ENCODE data around the gene TSPEAR.
"Not testable (repeated sequence)": the region's sequence is repeated elsewhere in the genome, so short reads cannot be mapped to it uniquely, and the experiment has no call there.

TSPEAR gene

DNA sequence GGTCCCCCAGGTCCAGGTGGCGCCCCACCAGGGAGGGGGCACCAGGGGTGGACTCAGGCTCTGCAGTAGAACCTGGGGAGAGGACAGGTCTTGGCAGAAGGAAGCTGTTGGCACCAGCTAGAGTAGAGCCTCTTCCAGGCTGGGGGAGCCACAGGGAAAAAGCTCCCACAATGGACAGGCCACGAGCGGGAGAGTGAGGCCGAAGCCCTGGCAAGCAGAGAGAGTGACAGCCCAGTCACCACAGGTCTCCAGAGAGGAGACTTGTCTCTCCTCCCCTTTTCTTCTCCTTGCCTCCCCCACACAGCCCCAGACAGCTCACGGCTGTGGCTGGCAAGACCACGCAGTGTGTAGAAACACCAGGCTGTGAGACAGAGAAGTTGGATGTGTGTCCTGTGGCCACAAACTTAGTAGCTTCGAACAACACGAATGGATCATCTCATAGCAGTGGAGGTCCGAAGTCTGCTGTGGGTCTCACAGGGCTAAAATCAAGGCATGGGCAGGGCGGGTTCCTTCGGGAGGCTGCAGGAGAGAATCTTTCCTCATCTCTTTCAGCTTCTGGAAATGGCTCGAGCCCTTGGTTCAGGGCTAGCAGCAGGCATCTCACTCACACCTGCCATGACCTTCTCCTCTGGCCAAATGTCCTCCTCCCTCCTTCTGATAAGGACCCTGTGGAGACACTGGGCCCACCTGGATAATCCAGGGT is 60.2 kb downstream of the TSPEAR start:
- no peak for DNase-seq (ENCODE audit: low spot score)

DNA sequence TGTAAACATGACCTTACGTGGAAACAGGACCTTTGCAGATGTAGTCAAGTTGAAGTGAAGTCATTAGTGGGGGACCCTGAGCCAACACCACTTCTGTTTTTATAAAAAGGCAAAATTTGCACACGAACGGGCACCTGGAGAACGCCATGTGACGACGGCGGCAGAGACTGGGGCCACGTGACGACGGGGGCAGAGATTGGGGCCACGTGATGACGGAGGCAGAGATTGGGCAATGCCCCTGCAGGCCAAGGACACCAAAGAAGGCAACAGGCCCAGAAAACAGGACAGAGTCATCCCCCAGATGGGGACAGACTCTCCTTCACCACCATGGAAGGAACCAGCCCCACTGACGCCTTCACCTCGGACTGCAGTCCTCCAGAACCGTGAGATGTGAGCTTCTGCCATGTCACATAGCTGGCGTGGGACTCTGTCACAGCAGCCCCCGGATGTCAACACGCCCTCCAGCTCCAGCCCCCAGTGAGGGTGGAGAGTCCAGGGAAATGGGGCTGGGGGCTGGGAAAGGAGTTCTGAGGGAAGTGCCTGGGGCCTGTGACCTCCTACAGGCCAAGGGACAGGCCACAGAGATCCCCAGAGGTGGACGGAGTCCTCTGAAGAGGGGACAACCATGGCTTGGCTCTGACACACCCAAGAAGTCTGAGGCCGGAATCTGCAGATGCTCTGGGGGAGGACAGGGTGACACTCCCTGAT is 61.0 kb downstream of the TSPEAR start:
- no peak for DNase-seq (ENCODE audit: low spot score)

DNA sequence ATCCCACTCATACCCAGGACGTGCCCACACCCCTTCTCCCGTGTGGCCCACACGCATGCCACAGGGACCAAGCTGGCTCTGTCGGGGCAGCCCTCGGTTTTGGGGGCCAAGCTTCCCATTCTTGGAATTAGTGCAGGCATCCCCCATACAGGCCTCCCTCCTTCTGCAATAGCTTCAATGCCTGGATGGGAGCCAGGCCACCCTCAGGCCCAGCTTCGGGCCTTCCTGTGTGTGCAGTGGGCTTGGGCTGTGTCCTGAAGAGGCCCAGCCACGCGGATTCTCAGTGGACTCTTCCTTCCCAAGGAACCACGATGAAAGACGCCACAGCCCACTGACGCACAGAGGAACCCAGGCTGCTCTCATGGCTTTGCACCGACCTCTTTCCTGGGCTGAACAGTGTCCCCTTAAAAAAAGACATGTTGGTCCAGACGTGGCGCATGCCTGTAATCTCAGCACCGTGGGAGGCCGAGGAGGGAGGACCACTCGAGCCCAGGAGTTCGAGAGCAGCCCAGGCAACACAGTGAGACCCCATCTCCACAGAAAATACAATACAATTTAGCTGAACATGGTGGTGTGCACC is 61.8 kb downstream of the TSPEAR start:
- DNase-seq (ENCODE audit: low spot score) = no peak

DNA sequence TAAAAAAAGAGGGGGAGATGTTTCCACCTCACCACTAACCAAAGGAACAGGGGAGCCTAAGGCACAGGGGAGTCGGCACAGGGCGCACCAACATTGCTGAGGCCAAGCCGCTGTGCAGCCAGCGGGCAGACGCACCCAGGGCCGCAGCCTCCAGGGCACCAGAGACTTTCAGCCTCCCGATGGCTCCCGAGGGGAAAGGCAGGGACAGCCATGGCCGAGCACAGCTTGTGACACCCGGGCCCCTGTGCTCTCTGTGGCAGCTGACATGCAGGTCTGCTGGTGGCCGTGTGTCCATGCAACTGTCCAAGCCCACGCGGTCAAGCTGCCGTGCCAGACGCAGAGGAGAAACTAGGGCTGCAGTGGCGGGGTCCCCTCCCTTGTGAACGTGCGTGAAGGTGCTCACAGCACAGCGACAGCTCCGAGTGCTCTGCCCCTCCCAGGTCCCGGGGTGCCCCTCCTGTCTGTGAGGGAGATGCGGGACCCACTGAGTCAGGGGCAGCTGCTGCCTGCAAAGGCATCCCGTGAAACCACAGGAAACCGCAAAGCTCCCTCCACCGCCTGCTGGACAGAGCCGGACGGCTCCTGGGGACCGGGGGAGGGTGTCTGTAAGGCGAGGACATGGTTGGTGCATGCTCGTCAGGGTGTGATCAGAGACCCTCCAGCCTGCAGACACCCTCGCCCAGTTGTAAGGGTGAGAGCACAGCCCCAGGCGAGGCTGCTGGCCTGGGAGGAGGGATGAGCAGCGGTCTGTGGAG is 62.6 kb downstream of the TSPEAR start:
- DNase-seq (ENCODE audit: low spot score) = no peak

DNA sequence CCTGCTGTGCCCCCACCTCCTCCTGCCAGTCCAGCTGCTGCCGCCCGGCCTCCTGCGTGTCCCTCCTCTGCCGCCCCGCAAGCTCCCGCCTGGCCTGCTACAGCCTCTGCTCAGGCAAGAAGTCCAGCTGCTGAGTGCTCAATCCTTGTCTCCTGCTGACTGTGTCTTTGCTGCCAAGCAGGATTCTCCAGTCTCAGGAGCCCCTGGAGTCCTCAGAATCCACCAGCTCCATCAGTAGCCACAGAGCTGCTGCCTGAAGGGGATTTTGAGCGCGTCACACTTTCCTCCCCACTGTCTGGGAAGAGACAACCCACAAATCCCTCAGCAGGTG is 64.2 kb downstream of the TSPEAR start:
- DNase-seq (ENCODE audit: low spot score) = no peak

DNA sequence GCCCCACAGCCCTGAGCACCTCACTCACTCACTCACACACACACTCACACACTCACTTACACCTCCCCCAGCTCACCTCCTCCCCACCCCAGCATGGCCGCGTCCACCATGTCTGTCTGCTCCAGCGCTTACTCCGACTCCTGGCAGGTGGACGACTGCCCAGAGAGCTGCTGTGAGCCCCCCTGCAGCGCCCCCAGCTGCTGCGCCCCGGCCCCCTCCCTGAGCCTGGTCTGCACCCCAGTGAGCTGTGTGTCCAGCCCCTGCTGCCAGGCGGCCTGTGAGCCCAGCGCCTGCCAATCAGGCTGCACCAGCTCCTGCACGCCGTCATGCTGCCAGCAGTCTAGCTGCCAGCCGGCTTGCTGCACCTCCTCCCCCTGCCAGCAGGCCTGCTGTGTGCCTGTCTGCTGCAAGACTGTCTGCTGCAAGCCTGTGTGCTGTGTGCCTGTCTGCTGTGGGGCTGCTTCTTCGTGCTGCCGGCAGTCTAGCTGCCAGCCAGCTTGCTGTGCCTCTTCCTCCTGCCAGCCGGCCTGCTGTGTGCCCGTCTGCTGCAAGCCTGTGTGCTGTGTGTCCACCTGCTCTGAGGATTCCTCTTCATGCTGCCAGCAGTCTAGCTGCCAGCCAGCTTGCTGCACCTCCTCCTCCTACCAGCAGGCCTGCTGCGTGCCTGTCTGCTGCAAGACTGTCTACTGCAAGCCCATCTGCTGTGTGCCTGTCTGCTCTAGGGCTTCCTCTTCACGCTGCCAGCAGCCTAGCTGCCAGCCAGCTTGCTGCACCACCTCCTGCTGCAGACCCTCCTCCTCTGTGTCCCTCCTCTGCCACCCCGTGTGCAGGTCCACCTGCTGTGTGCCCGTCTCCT is 64.8 kb downstream of the TSPEAR start, which contains the start of gene KRTAP10-11:
TSS of gene KRTAP10-11 (plus strand) at position 49 of the 856 bp plus-strand sequence. CDS start at position 94, 45 bp downstream.
- not testable (repeated sequence) for DNase-seq (ENCODE audit: low spot score)

DNA sequence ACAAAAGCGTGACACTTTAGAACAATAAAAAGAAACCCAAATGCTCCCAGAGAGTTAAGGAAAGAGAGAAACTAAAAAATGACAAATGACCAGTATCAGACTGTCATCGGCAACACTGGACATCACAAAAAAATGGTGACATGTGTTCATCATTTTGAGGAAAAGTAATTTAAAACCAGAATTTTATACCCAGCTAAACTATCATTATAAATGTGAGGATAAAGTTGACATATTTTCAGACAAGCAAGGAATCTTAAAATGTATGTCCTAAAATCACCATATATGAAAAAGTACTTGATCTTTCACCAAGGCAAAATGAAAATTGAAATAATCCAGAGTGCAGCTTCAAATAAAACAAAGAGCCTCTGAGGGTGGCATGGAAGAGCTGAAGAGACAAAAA is 66.5 kb downstream of the TSPEAR start:
- no peak for DNase-seq (ENCODE audit: low spot score)

DNA sequence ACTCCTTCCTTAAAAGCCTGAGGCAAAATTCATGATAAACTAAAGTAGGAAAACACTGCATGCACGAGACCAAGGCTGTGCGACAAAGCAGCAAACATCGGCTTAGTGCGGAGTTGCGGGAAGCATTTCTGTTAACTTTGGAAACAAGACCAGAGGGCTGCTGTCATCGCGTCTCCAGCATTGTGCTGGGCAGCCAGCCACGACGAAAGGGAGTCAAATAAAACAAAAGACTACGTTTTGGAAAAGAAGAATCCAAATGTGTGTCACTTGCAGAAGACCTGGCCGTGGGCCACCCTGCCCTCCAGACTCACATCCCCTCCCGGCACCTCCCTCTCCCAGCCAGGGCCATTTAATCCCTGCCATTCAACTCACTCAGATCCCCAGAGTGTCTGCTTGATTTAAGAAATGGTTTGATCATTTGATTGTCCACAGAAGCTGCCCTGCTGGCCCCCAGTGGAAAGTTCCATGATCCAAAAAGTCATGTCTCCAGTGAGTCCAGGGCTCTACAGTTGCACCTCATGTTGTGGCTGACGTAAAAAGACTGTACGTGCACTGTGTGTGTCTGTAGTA is 67.5 kb downstream of the TSPEAR start:
- no peak for DNase-seq (ENCODE audit: low spot score)

DNA sequence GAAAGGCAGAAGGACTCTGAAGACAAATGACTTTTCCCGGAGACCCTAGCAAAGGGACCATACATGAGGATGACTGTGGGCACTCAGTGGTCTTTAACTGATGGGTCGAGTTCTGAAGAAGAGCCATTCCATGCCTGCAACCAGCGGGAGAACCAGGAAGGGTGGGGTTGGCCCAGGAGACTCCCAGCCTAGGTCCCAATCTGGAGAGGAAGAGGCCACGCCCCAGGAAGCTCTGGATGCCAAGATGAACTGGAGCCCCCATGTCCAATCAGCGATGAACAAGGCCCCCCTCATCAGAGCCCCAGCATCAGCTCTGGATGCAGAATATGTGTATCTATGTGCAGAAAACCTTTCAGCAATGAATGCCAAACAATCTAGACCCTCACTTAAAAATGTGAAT is 70.6 kb downstream of the TSPEAR start:
- DNase-seq (ENCODE audit: low spot score) = no peak

DNA sequence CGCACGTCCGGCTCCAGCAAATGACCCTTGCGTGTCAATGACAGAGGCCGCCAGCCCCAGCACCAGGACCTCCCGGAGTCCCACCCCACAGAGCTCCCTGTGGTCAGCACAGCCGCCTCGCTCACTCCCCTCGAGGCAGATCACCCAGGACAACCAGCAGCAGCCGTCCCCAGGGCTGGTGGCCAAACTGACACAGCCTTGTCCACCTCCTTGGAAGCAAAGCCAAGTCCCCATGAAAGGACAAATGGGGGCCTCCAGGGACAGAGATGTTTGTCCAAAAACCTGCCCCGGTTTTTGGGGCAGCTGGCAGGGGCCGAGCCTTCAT is 72.1 kb downstream of the TSPEAR start:
- DNase-seq (ENCODE audit: low spot score) = no peak

DNA sequence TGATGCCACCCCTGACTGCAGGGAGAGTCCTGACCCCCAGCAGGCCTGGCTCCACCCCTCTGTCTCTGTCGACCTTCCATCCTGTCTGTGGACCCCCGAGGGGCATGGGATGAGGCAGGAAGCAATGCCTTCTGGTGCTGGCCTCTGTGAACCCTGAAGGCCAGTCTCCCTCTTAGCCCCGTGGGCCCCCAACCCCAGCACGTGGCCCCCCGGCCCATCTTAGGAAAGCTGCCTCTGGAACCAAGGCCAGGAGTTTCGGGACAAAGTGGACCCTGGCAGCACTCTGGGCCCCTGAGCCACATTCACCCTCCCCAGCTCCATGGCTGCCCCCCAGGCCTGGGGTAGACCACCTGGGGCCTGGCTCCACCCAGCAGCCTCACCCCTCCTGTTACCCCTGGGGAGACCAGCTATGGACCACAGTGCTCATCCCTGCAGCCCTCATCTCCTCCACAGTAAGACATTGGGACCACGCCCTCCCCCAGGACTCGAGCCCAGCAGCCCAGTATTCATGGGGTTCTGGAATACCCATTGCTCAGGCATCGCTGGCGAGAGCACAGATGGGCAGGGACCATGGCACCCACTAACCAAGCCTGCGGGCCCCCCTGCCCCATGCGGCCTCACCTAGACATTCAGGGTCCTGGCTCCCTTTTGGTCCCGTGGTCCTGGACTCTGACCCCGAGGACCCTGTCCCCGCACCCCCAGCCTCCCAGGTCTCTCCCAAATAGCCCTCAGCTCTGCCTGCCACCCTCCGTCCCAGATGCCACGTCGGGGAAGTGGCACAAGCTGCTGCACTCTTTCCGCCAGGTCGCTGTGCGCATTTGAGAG is 72.7 kb downstream of the TSPEAR start:
- not testable (repeated sequence) for DNase-seq (ENCODE audit: low spot score)

DNA sequence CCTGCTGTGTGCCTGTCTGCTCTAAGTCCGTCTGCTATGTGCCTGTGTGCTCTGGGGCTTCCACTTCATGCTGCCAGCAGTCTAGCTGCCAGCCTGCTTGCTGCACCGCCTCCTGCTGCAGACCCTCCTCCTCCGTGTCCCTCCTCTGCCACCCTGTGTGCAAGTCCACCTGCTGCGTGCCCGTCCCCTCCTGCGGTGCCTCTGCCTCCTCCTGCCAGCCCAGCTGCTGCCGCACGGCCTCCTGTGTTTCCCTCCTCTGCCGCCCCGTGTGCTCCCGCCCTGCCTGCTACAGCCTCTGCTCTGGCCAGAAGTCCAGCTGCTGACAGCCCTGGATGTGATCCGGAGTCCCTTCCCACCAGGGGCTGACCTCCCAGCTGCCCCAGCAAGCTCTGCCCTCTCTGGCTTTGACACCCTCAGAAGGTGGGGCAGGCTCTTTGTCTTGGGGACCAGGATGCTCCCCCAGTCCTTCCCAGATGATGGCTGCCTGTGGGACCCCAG is 73.5 kb downstream of the TSPEAR start:
- DNase-seq (ENCODE audit: low spot score) = not testable (repeated sequence)

DNA sequence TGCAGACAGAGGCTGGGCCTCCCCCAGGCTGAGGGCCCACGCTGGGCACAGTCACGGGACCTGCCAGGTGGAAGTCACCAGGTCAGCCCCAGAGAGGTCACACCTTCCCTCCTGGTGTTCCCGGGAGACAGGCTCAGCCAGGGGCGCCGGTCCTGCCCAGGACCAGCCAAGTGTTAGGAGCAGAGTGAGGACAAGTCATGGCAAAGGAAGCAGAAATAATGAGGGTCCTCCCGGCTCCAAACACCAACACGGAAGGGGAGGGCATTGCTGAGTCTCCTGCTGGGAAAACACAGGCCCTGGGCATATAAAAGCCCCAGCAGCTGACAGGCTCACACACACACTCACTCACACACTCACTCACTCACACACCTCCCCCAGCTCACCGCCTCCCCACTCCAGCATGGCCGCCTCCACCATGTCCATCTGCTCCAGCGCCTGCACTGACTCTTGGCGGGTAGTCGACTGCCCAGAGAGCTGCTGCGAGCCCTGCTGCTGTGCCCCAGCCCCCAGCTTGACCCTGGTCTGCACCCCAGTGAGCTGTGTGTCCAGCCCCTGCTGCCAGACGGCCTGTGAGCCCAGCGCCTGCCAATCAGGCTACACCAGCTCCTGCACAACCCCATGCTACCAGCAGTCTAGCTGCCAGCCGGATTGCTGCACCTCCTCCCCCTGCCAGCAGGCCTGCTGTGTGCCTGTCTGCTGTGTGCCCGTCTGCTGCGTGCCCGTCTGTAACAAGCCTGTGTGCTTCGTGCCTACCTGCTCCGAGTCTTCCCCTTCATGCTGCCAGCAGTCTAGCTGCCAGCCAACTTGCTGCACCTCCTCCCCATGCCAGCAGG is 74.1 kb downstream of the TSPEAR start, which contains the start of gene KRTAP10-10:
TSS of gene KRTAP10-10 (plus strand) at position 339 of the 833 bp plus-strand sequence. CDS start at position 401, 62 bp downstream.
- DNase-seq (ENCODE audit: low spot score) = no peak

DNA sequence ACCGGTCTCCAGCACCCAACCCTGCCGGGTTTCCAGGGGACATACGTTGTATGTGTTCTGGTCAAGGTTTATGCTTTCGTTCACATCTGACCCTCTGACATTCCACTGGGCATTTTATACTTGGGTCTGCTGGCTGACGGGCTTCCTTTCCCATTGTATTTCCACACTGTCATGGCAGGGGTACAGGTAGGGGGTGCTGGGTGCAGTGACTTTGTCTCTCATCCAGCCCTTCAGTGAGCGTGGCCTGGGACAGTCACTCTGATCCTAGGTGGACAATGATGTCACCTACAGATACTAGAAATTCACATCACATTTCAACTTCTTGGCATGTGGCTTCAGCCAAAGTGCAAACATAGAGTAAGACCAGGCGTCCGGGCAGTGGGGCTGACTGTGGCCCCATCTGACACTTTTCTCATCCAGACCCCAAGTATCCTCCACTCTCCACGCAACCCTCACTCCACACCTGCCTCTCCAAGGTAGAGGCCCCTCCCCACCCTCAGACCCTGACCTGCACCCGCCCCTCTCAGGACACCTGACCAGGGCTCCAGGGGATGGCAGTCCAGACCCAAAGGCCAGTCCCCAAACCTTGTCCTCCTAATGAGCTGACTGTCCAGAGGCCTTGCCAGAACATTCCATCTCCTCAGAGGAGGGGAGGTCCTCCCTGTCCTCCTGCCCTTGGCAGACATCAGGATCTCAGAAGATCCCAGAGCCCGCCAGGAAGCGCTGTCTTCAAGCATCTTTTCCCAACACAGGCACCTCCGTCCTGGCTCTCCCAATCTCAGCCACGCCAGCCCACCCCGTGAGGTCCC is 75.0 kb downstream of the TSPEAR start:
- DNase-seq (ENCODE audit: low spot score) = no peak

DNA sequence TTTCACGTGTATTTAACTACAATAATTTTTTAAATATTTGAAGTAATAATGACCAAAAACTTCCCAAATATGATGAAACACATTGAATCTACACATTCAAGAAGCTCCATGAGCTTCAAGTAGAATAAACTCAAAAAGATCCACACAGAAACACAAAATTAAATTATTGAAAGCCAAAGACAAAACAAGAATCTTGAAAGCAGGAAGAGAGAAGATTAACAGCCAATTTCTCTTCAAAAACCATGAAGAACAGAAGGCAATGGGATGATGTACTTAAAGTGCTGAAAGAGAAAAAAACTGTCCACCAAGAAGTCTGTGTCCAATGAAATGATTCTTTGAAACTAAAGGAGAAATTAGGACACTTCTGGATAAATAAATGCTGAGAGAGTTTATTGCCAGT is 79.3 kb downstream of the TSPEAR start:
- DNase-seq (ENCODE audit: low spot score) = no peak

DNA sequence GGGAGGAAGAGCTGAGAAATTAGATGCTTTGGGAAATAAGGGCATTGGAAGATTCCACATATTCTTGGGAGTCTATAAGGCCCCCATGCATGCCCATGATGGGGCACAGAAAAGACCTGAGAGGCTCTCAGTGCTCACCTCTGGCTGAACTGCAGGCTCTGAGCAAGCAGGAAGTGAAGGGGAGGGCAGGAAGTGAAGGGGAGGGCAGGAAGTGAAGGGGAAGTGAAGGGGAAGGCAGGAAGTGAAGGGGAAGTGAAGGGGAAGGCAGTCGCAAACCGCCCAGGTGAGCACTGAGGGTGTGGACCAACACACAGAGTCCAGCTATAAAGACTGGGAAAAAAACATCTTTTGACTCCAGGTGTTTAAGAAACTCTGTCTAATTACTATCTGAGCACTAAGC is 80.9 kb downstream of the TSPEAR start:
- DNase-seq (ENCODE audit: low spot score) = no peak

DNA sequence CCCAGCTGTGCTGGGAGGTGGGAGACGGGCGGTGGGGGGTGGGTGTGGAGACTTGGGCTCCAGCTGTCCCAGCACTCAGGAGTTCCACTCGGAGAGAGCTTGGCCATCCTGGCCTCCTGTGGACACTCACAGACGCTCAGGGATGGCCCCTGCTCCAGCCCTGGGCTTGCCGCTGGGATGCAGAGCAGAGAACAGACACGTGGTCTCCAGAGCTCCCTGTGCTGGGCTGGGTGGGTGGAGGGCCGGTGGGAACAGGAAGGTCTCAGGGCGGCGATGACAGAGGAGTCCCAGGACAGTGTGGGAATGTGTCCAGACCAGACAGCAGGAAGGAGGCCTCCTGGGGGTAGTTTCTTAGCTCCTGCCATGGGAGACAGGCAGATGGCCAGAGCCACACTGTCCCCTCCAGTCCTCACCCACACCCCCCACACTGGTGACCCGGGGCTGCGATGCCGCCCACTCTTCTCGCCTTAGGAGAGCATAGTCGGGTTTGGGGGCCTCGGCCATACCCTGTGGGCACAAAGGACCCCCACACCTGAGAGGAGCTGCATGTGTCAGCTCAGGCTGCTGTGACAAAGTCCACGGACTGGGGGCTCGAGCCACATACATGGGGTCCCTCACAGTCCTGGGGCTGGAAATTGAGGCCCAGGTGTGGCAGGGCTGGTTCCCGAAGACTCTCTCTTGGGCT is 82.5 kb downstream of the TSPEAR start:
- no peak for DNase-seq (ENCODE audit: low spot score)

DNA sequence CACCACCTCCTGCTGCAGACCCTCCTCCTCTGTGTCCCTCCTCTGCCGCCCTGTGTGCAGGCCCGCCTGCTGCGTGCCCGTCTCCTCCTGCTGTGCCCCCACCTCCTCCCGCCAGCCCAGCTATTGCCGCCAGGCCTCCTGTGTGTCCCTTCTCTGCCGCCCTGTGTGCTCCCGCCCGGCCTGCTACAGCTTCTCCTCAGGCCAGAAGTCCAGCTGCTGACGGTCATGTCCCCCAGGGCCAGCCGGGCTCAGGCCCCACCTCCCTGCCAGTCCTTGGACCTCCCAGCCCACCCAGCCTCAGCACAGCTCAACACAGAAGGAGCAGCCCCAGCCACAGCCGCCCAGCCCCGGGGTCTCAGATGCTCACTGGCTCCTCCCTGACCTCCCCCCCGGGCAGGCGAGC is 83.5 kb downstream of the TSPEAR start:
- not testable (repeated sequence) for DNase-seq (ENCODE audit: low spot score)
